Fibroblast of the aortic adventitia (primary cell): ENCODE measurements around the gene SKIC8. TPM values are rescaled to one million over a fixed set of nuclear protein-coding genes. Genes with fewer than 3 reads are reported as not detected.
A peak's percentile ranks its signal among the peaks of the same experiment; 100 is the strongest.

ENCODE experiments used
- DNase-seq: peaks from one replicate; pipeline ENCODE4 v3.0.0-alpha.2; 2010; ENCODE audit warnings: low read depth
- H3K4me3 ChIP-seq: 2 replicates; pipeline ENCODE4 v1.5.1; 2011; ENCODE audit warnings: low read depth, mild to moderate bottlenecking, control low read depth, low read length, moderate library complexity
- CTCF ChIP-seq: IDR thresholded peaks from 2 replicates; pipeline ENCODE4 v1.5.1; 2011; ENCODE audit warnings: mild to moderate bottlenecking, low read length, control low read depth, inconsistent platforms; ENCODE audit not compliant: insufficient read depth
- total RNA-seq: library from RNA; depleted of rRNA; stranded (reverse); fragments of >200 nt; gene quantifications from 2 replicates; pipeline ENCODE4 v1.2.3, GENCODE V29; 2012; ENCODE audit warnings: low replicate concordance

SKIC8 gene
- total RNA-seq, 1 donor, result 62.1 TPM

GRCh38 chr15:78266229-78266628 lies 33.2 kb downstream of the SKIC8 start:
- no peak overlapping the region for H3K4me3 ChIP-seq
- no peak for DNase-seq
- TF ChIP-seq CTCF, result no peak

GRCh38 chr15:78265752-78266224 lies 33.6 kb downstream of the SKIC8 start:
- no peak overlapping the region for H3K4me3 ChIP-seq
- DNase-seq, result peak; percentile 32
- no peak for TF ChIP-seq CTCF

DNA sequence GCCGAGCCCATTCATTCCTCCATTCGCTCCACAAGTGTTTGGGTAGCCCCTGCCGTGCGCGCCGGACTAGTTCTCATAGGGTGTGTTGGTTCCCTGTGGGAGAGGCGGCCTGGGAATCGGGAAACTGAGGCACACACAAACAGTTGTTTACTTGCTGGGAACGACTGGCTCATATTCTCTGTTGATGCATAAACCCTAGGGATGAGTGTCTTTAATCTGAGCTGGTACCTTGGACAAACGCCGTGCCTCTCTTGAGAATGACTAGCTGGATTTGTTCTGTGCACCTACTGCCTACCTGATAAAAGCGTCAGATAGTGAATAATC lies 34.3 kb downstream of the SKIC8 start:
- no peak for TF ChIP-seq CTCF
- DNase-seq, result no peak
- peak overlapping the region; percentile 47 for H3K4me3 ChIP-seq

GRCh38 chr15:78264304-78265136 lies 34.9 kb downstream of the SKIC8 start, which contains the start of gene DNAJA4:
TSS of gene DNAJA4 (plus strand) at chr15:78264562. CDS start at chr15:78264764, 202 bp downstream.
- DNase-seq, result no peak
- no peak for TF ChIP-seq CTCF
- H3K4me3 ChIP-seq, result peak within 1 kb of the TSS; percentile 47

GRCh38 chr15:78263907-78264303 lies 35.5 kb downstream of the SKIC8 start:
- H3K4me3 ChIP-seq, result no peak overlapping the region
- no peak for TF ChIP-seq CTCF
- DNase-seq, result no peak

GRCh38 chr15:78263351-78263781 lies 36.0 kb downstream of the SKIC8 start:
- no peak for DNase-seq
- no peak overlapping the region for H3K4me3 ChIP-seq
- no peak for TF ChIP-seq CTCF
